GM23338 (cell line): ENCODE data around the gene SLC35A5. TPM values are rescaled to one million over a fixed set of nuclear protein-coding genes. Genes with fewer than 3 reads are reported as not detected.

Source experiments
- ATAC-seq: fragments of 200-7000 bp; cut with Tn5 transposase; 3 replicates; pipeline ENCODE4 v1.9.1; 2020
- DNase-seq: peaks from one replicate; pipeline ENCODE4 v3.0.0-alpha.2; 2015; ENCODE audit warnings: low spot score
- H2AFZ ChIP-seq: fragments of 200-600 bp; sonication (generic); 2 replicates; pipeline ENCODE4 v1.8.0; 2016; ENCODE audit warnings: antibody characterized with exemption, mild to moderate bottlenecking, moderate library complexity
- H3F3A ChIP-seq: fragments of 200-600 bp; sonication (generic); replicated peaks from 2 replicates; pipeline ENCODE4 v1.8.0; 2017; ENCODE audit warnings: antibody characterized with exemption, mixed run types, low read depth
- H3K27ac ChIP-seq: fragments of 200-600 bp; sonication (generic); 2 replicates; pipeline ENCODE4 v1.6.1; 2016; ENCODE audit warnings: low read depth
- H3K27me3 ChIP-seq: fragments of 200-600 bp; sonication (generic); 2 replicates; pipeline ENCODE4 v1.8.0; 2016; ENCODE audit warnings: mild to moderate bottlenecking, mixed run types, moderate library complexity; ENCODE audit not compliant: insufficient read depth
- H3K36me3 ChIP-seq: fragments of 200-600 bp; sonication (generic); 2 replicates; pipeline ENCODE4 v1.8.0; 2016; ENCODE audit warnings: mild to moderate bottlenecking; ENCODE audit not compliant: insufficient read depth
- H3K4me1 ChIP-seq: fragments of 200-600 bp; sonication (generic); 2 replicates; pipeline ENCODE4 v1.8.0; 2016; ENCODE audit warnings: mild to moderate bottlenecking, moderate library complexity; ENCODE audit not compliant: insufficient read depth
- H3K4me2 ChIP-seq: fragments of 200-600 bp; sonication (generic); 2 replicates; pipeline ENCODE4 v1.7.1; 2017; ENCODE audit warnings: mixed run types
- H3K4me3 ChIP-seq: fragments of 200-600 bp; sonication (generic); 2 replicates; pipeline ENCODE4 v1.6.1; 2016; ENCODE audit warnings: mixed run types
- H3K79me2 ChIP-seq: fragments of 200-600 bp; sonication (generic); replicated peaks from 2 replicates; pipeline ENCODE4 v1.8.0; 2017; ENCODE audit warnings: mild to moderate bottlenecking; ENCODE audit not compliant: insufficient read depth
- H3K9me2 ChIP-seq: fragments of 200-600 bp; sonication (generic); 2 replicates; pipeline ENCODE4 v1.8.0; 2017; ENCODE audit not compliant: insufficient read depth
- H4K20me1 ChIP-seq: fragments of 200-600 bp; sonication (generic); replicated peaks from 2 replicates; pipeline ENCODE4 v1.8.0; 2017; ENCODE audit warnings: mild to moderate bottlenecking; ENCODE audit not compliant: insufficient read depth
- H3K27ac Mint-ChIP-seq: 2 replicates; pipeline ENCODE4 v1.8.0; 2020; ENCODE audit warnings: inconsistent platforms, mild to moderate bottlenecking, moderate library complexity, mixed read lengths
- H3K27me3 Mint-ChIP-seq: 3 replicates; pipeline ENCODE4 v1.8.0; 2022; ENCODE audit warnings: low read depth, mild to moderate bottlenecking, moderate library complexity, mixed read lengths, inconsistent platforms; ENCODE audit not compliant: insufficient read depth, poor library complexity
- H3K36me3 Mint-ChIP-seq: 3 replicates; pipeline ENCODE4 v1.8.0; 2021; ENCODE audit warnings: low read depth, mild to moderate bottlenecking, inconsistent platforms, moderate library complexity, mixed read lengths
- H3K4me1 Mint-ChIP-seq: 3 replicates; pipeline ENCODE4 v1.8.0; 2020; ENCODE audit warnings: mild to moderate bottlenecking, inconsistent platforms, mixed read lengths
- H3K4me3 Mint-ChIP-seq: 3 replicates; pipeline ENCODE4 v1.8.0; 2021; ENCODE audit warnings: moderate library complexity, mild to moderate bottlenecking, inconsistent platforms, mixed read lengths
- H3K9me3 Mint-ChIP-seq: 3 replicates; pipeline ENCODE4 v1.8.0; 2020; ENCODE audit warnings: moderate library complexity, mild to moderate bottlenecking, inconsistent platforms, mixed read lengths
- CREB1 ChIP-seq: fragments of 250-450 bp; sonication (Bioruptor Pico); IDR thresholded peaks from 2 replicates; pipeline ENCODE4 v1.5.0; 2020; ENCODE audit warnings: low read depth, mild to moderate bottlenecking, moderate library complexity
- CTCF ChIP-seq, 2 experiments: fragments of 200-600 bp in 1 of 2; sonication (generic) in 1 of 2; conservative IDR thresholded peaks; 2 replicates each; pipeline versions ENCODE4 v1.5.1 to v1.6.1; 2016 to 2017; ENCODE audit warnings: antibody characterized with exemption in 2 of 2, low read depth in 2 of 2, mild to moderate bottlenecking in 2 of 2, moderate library complexity in 1 of 2
- EZH2 ChIP-seq: fragments of 200-600 bp; sonication (generic); IDR thresholded peaks from one replicate; pipeline ENCODE4 v1.8.0; 2017; ENCODE audit warnings: antibody characterized with exemption, mild to moderate bottlenecking, low read depth; ENCODE audit not compliant: unreplicated experiment
- EZH2phosphoT487 ChIP-seq: fragments of 200-600 bp; sonication (generic); IDR thresholded peaks from one replicate; pipeline ENCODE4 v1.8.1; 2018; ENCODE audit warnings: antibody characterized with exemption; ENCODE audit not compliant: unreplicated experiment
- JUNB ChIP-seq: IDR thresholded peaks from one replicate; pipeline ENCODE4 v1.6.1; 2016; ENCODE audit warnings: antibody characterized with exemption; ENCODE audit not compliant: unreplicated experiment
- NANOG ChIP-seq: IDR thresholded peaks from 2 replicates; pipeline ENCODE4 v1.6.1; 2016; ENCODE audit warnings: antibody characterized with exemption, borderline replicate concordance
- ZNF114 ChIP-seq: fragments of 250-450 bp; sonication (Bioruptor Pico); IDR thresholded peaks from 2 replicates; pipeline ENCODE4 v1.5.0; 2020; ENCODE audit warnings: mild to moderate bottlenecking, moderate library complexity
- ZNF331 ChIP-seq: fragments of 250-450 bp; sonication (Bioruptor Pico); IDR thresholded peaks from 2 replicates; pipeline ENCODE4 v1.5.0; 2020; ENCODE audit warnings: low read depth, mild to moderate bottlenecking, moderate library complexity
- ZNF462 ChIP-seq: fragments of 250-450 bp; sonication (Bioruptor Pico); IDR thresholded peaks from 2 replicates; pipeline ENCODE4 v1.5.0; 2020; ENCODE audit warnings: mild to moderate bottlenecking, moderate library complexity
- polyA plus RNA-seq: library from polyadenylated mRNA; unstranded; fragments of >200 nt; fragmentation: Nextera tagmentation; extraction: Ambion mirVana; gene quantifications from 2 replicates; pipeline ENCODE4 v1.2.1, GENCODE V29; 2016
- total RNA-seq: library from RNA; depleted of rRNA; stranded (reverse); fragments of >200 nt; shearing (Covaris generic); gene quantifications from 2 replicates; pipeline ENCODE4 v1.2.3, GENCODE V29; 2014

The SLC35A5 gene
- total and polyA plus RNA-seq, 2 experiments from 2014 or later, result 19.9 to 40.4 TPM

- Histone ChIP-seq H3K4me2 (no peak overlapping the region), H3K27me3 (no peaks in the 10 kb centered on the region), H3K4me3 (no peak overlapping the region), H3K9me2 (no peaks in the 10 kb centered on the region), H2AFZ (peak overlapping the region; percentile 86; the same call in 1 of the 2 replicates), H3K79me2 (no peaks in the 10 kb centered on the region), H4K20me1 (no peaks in the 10 kb centered on the region), H3K36me3 (no peaks in the 10 kb centered on the region), H3K4me1 (no peaks in the 10 kb centered on the region; the same call in 1 of the 2 replicates), H3F3A (no peaks in the 10 kb centered on the region), H3K27ac (no peak overlapping the region)
- TF ChIP-seq JUNB, result no peak
- no peak for TF ChIP-seq NANOG
- TF ChIP-seq ZNF331 (CRISPR knock-in tag), result no peak
- no peak for TF ChIP-seq CREB1
- TF ChIP-seq EZH2, result no peak
- no peak for TF ChIP-seq CTCF (conservative IDR thresholded peaks at IDR 0.05; ENCODE audit: low read depth in 2 of 2)
- no peak for TF ChIP-seq ZNF114 (CRISPR knock-in tag)
- no peak for TF ChIP-seq EZH2phosphoT487
- no peak for TF ChIP-seq ZNF462 (CRISPR knock-in tag)
- no peaks in the 10 kb centered on the region for H3K36me3 Mint-ChIP-seq
- no peaks in the 10 kb centered on the region for H3K4me1 Mint-ChIP-seq
- H3K9me3 Mint-ChIP-seq, result no peaks in the 10 kb centered on the region
- ATAC-seq (no peak), DNase-seq (no peak)
- no peak overlapping the region for H3K27ac Mint-ChIP-seq
- peaks cover 2% of the 10 kb centered on the region for H3K27me3 Mint-ChIP-seq
- H3K4me3 Mint-ChIP-seq, result no peak overlapping the region
These were observed 46.0 kb downstream of the SLC35A5 start for GRCh38 chr3:112607863-112608262.
